ENCODE measurements around the gene NRARP.
A peak's percentile ranks its signal among the peaks of the same experiment; 100 is the strongest.

NRARP gene

DNA sequence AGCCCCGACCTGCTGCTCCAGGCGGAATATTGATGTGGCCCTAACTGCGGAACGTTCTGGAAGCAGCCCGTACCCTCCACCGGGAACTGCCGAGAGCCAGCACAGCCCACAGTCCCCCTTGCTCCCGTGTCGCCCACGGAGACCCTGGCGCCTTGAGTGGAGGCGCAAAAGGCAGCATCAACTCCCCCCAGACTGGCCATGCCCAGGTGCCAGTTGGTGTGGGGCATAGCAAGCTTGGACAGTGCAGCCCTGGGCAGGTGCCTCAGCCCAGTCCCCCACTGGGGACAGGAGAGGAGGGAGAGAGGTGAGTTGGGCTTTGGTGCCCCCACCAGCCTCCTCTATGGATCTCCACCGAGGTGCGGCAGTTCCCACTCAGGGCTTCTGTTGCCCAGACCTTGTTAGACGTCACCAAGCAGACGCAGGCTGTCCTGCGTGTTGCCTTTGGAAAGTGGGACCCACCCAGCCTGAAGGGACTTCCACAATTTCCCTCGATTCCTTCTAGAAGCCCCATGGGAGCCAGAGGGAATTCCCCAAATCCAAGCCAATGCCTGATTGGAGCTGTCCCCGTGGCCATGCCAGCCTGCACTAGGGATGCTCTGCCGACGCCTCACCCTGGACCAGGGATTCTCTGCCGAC, 19.8 kb upstream of the NRARP start:
- no peak for DNase-seq

DNA sequence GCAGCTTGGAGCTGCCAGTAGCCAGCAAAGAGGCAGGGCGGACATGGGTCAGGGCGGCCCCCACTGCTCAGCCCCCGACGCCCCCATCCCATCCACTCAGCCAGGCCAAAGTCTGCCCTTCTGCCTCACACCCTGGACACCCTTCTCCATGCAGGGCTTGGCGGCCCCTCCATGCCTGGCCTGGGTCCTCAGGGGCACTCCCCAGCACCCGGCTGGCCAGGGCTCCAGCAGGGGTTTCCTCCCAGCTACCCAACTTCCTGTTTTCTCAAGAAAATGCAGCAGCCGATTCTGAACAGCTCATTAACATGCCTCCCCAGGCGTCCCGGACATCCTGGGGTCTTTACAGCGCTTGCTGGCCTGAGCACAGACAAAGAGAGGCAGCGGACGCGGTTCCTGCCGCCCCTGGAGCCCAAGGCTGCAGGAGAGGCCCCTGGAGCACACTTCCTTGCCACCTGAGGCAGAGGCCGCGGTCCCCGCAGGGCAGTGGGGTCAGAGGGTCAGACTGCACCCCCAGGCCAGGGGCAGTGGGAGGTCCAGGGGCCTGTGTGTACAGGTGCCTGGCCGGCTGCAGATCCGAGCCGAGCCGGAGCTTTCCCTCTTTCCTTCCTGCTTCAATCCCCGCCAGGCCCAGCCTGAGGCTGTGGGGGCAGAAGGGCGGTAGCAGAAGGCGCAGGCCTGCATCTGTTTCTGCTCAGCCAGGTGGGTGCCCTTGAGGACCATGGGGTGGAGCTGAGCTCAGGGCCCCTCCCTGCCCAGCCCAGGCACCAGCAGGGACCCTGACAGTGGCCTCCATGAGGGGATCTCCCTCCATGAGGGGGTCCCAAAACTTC, 18.7 kb upstream of the NRARP start:
- no peak for DNase-seq

GRCh38 chr9:137319739-137320551, 17.9 kb upstream of the NRARP start:
- DNase-seq: no peak

- no peak for DNase-seq
Measured at GRCh38 chr9:137319011-137319738, 17.1 kb upstream of the NRARP start.

DNA sequence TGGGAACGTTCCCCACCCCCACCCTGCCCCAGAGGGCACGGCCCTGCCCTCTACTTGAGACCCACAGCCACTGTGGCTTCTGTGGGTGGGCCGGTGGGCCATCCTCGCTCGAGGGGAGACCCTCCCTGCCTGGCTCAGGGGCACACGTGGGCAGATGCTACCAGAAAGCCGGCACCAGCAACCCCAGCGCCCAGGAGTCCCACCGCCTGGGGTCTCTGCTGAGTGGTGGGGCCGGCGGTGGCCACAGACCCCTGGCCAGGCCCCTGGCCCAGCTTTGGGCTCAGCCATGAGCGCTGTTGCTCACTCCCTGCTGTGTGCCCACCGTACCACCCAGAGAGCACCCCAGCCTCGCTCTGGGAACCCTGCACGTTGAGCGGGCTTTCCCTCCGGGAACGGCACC, 16.5 kb upstream of the NRARP start:
- no peak for DNase-seq

- DNase-seq: no peak
Measured at GRCh38 chr9:137317718-137318511, 15.8 kb upstream of the NRARP start.

- no peak for DNase-seq
Measured at GRCh38 chr9:137317021-137317717, 15.1 kb upstream of the NRARP start.

- no peak for DNase-seq
Measured at GRCh38 chr9:137316012-137316981, 14.2 kb upstream of the NRARP start.

DNA sequence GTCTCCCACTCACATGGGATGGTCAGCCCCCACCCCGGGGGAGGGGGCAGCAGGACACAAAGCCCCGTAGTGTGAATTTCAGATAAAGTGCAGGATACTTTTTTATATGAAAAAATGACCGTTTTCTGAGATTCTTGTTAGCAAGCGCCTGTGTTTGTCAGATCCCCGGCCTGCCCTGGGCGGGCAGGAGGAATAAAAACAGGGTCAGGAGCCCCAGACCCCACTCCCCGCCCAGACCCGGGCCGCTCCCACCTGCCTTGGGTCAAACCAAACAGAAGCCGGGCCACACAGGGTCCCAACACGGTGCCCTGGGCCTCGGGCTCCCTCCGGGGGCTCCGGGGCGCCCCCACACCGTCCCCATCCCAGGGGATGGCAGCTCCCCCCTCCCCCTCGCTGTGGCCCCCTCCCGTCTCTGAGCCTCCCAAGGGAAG, 13.5 kb upstream of the NRARP start:
- DNase-seq: no peak

DNA sequence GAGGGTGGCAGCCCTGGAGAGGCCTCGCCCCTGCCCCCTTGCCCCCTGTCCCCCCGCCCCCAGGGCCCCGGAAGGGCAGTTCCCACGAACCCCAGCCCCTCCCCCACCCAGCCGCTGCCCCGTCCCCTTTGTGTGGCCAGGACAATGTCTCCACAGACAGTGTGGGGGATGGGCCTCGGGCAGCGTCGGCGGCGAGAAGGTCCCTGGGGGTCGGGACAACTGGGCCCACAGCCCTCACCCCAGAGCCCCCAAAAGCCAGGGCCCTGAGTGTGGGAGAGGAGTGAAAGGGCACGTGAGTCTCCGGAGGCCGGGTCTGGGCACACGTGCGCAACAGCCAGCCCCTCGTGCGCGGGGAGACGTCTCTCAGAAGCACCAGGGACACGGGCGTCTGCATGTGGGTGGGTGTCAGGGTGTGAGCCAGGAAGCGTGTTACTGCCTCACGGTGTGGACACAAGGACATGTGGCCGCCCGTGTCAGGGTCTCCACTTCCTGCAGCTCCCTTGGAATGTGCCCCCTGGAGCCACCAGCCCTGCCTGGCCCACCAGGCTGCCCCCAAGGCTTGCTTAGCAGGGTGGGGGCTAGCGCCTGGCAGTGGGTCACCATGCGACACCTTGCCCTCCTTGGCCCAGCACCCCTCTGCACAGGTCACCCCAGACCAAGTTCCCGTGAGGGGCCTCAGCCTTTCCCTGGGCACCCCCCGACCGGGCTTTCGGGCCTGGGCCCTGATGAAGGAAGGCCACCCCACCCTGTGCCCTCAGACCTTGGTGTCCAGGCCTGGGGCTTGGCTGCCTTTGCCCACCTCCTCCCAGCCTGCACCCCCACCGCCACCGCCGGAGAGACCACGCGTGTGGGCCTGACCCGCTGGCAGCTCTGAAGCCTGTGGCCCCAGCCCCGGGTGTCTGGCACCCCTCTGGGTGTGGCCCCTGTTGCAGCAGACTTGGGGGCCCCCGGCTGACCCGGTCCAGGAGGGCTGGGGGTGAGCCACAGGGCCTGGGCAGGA, 12.8 kb upstream of the NRARP start:
- DNase-seq: no peak

- DNase-seq: no peak
Measured at GRCh38 chr9:137313956-137314560, 12.0 kb upstream of the NRARP start.

- DNase-seq: no peak
Measured at GRCh38 chr9:137313326-137313936, 11.4 kb upstream of the NRARP start.

- no peak for DNase-seq
Measured at GRCh38 chr9:137312852-137313325, 10.8 kb upstream of the NRARP start.

- peak; percentile 10 for DNase-seq
Measured at GRCh38 chr9:137311986-137312851, 10.1 kb upstream of the NRARP start.

DNA sequence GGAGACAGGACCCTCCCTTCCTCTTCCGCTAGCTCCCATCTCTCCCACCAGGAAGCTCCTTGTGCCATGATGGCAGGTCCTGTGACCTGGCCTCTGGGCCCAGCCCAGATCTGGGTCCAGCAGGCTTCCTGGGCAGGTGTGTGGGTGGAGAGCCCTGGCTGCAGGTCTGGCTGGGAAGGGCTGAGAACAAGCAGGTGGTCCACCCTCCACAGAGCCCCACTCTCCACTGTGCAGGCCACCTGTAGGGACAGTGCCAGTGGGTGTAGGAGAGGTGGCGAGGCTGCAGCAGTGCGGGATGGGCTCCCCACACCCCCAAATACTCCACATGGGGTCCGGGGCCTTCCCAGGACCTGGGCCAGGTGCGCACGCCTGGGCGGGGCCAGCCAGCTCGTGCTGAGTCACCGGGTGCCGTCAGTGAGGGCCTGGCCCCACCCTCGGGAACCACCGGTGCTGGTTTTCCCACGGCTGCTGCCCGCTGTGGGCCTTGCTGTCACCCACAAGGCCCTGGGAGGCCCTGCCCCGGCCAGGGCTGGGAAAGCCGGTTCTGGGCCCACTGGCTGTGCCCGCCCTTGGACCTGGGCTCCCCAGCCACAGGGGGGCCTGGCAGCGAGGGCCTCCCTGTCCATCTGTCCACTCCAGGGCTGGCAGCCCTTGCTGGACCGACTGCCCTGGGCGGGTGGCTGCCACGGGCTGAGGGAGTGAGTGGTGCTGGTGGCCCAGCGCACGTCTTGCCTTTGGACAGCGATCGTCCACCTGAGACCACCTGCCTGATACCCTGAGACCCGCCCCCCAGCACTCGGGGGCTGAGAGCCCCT, 9.3 kb upstream of the NRARP start:
- DNase-seq: no peak

All from activated naive CD4-positive, alpha-beta T cell treated with anti-CD3 and anti-CD28 coated beads, Interleukin-2, amount 50 U/mL, for 16 hours (primary cell).